ENCODE data around the gene ATXN10.
A peak's percentile ranks its signal among the peaks of the same experiment; 100 is the strongest.

The ATXN10 gene

DNA sequence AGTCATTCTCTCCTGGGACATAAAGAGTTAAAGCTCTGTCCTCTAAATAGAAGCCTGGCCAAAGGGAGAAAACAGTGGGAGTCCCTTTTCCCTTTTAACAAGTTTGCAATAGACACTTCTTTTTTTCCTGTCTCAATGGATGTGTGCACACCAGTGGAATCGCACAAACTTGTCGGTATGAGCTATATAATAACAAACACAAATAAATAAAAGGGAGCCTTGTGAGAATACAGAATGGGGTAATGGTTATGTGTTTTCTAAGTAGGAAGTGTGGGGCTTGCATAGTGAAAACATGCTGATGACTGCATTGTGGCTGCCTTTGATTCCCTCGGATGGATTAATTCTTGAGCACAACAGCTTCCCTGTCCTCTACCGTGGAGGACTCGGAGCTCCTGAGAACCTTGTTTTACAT is 173.4 kb downstream of the ATXN10 start:
- DNase-seq (ENCODE audit: low read depth in 1 of 2, low spot score in 1 of 2) = no peak
- Histone ChIP-seq H3K27ac (replicated peaks) (no peak overlapping the region), H3K4me3 (replicated peaks; ENCODE audit: insufficient read depth, low read length) (no peak overlapping the region), H3K27me3 (ENCODE audit: insufficient read depth, poor library complexity, severe bottlenecking) (no peaks in the 10 kb centered on the region)
- TF ChIP-seq SPI1 (IDR thresholded peaks at IDR 0.05; ENCODE audit: borderline replicate concordance, low read depth) (no peak), POLR2AphosphoS5 (IDR thresholded peaks at IDR 0.05; ENCODE audit: low read depth) (no peak), GABPA (IDR thresholded peaks at IDR 0.05; ENCODE audit: low read depth) (no peak)
- TF ChIP-seq, protein P1, sequence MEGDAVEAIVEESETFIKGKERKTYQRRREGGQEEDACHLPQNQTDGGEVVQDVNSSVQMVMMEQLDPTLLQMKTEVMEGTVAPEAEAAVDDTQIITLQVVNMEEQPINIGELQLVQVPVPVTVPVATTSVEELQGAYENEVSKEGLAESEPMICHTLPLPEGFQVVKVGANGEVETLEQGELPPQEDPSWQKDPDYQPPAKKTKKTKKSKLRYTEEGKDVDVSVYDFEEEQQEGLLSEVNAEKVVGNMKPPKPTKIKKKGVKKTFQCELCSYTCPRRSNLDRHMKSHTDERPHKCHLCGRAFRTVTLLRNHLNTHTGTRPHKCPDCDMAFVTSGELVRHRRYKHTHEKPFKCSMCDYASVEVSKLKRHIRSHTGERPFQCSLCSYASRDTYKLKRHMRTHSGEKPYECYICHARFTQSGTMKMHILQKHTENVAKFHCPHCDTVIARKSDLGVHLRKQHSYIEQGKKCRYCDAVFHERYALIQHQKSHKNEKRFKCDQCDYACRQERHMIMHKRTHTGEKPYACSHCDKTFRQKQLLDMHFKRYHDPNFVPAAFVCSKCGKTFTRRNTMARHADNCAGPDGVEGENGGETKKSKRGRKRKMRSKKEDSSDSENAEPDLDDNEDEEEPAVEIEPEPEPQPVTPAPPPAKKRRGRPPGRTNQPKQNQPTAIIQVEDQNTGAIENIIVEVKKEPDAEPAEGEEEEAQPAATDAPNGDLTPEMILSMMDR (IDR thresholded peaks at IDR 0.05; ENCODE audit: insufficient read depth, low read length) = no peak
- TF ChIP-seq, protein P2, sequence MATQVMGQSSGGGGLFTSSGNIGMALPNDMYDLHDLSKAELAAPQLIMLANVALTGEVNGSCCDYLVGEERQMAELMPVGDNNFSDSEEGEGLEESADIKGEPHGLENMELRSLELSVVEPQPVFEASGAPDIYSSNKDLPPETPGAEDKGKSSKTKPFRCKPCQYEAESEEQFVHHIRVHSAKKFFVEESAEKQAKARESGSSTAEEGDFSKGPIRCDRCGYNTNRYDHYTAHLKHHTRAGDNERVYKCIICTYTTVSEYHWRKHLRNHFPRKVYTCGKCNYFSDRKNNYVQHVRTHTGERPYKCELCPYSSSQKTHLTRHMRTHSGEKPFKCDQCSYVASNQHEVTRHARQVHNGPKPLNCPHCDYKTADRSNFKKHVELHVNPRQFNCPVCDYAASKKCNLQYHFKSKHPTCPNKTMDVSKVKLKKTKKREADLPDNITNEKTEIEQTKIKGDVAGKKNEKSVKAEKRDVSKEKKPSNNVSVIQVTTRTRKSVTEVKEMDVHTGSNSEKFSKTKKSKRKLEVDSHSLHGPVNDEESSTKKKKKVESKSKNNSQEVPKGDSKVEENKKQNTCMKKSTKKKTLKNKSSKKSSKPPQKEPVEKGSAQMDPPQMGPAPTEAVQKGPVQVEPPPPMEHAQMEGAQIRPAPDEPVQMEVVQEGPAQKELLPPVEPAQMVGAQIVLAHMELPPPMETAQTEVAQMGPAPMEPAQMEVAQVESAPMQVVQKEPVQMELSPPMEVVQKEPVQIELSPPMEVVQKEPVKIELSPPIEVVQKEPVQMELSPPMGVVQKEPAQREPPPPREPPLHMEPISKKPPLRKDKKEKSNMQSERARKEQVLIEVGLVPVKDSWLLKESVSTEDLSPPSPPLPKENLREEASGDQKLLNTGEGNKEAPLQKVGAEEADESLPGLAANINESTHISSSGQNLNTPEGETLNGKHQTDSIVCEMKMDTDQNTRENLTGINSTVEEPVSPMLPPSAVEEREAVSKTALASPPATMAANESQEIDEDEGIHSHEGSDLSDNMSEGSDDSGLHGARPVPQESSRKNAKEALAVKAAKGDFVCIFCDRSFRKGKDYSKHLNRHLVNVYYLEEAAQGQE (IDR thresholded peaks at IDR 0.05; ENCODE audit: insufficient replicate concordance, low read depth) = no peak

DNA sequence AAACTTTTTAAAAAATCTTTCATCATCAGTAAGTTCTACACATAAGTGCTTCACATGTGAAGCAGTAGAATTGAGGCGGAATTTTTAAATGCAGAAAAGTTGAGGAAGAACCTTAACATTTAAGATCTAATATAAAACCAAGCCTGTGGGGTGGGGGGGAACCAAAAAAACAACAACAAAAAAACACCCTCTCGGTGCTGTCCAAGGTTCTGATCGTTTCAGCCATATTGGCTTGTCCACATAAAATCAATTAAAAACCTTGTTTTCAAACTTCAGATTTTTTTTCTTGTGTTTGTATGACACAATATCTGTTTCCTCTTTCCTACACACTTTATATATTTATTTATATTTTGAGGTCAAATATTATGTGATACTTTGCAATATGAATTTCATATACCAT is 175.3 kb downstream of the ATXN10 start:
- no peak overlapping the region for H3K27ac ChIP-seq (replicated peaks)
- TF ChIP-seq, protein P1 (IDR thresholded peaks at IDR 0.05; ENCODE audit: insufficient read depth, low read length) = no peak
- TF ChIP-seq, protein P2 (IDR thresholded peaks at IDR 0.05; ENCODE audit: insufficient replicate concordance, low read depth) = peak; percentile 93
- H3K4me3 ChIP-seq (replicated peaks; ENCODE audit: insufficient read depth, low read length) = no peak overlapping the region
- no peaks in the 10 kb centered on the region for H3K27me3 ChIP-seq (ENCODE audit: insufficient read depth, poor library complexity, severe bottlenecking)
- no peak for DNase-seq (ENCODE audit: low read depth in 1 of 2, low spot score in 1 of 2)

DNA sequence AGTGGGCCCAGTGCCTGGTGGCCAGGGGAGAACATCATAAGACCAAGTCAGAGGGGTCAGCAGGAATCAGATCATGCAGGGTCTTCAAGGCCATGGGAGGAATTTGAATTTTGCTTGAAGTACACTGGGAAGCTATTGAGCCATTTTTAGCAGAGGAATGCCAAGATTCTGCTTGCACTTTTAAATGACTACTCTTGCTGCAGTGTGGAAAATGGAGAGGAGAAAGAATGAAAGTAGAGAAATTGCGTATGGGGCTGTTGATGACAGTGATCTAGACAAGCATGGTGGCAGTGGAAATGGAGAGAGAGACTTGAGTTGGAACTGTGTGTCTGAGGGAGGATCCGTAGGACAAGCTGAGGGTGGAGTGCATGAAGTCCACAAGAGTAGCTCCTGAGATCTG is 177.3 kb downstream of the ATXN10 start:
- no peaks in the 10 kb centered on the region for H3K27me3 ChIP-seq (ENCODE audit: insufficient read depth, poor library complexity, severe bottlenecking)
- TF ChIP-seq POLR2AphosphoS5 (IDR thresholded peaks at IDR 0.05; ENCODE audit: low read depth) = no peak
- TF ChIP-seq, protein P2 (IDR thresholded peaks at IDR 0.05; ENCODE audit: insufficient replicate concordance, low read depth) = no peak
- no peak for TF ChIP-seq SPI1 (IDR thresholded peaks at IDR 0.05; ENCODE audit: borderline replicate concordance, low read depth)
- no peak for TF ChIP-seq GABPA (IDR thresholded peaks at IDR 0.05; ENCODE audit: low read depth)
- TF ChIP-seq, protein P1 (IDR thresholded peaks at IDR 0.05; ENCODE audit: insufficient read depth, low read length) = no peak
- no peak for DNase-seq (ENCODE audit: low read depth in 1 of 2, low spot score in 1 of 2)
- H3K27ac ChIP-seq (replicated peaks) = no peak overlapping the region
- no peak overlapping the region for H3K4me3 ChIP-seq (replicated peaks; ENCODE audit: insufficient read depth, low read length)

All from HL-60 (cell line).